Measurements from ENCODE around the gene TNFRSF25. TPM values are rescaled to one million over a fixed set of nuclear protein-coding genes. Genes with fewer than 3 reads are reported as not detected.

TNFRSF25 gene
- total RNA-seq, 1 donor from 2014 or later, result 27.9 TPM

- DNase-seq (ENCODE audit: extremely low spot score, unreplicated experiment), result no peak
- Mint-ChIP-seq H3K27ac (ENCODE audit: unreplicated experiment) (peak overlapping the region; percentile 70), H3K4me1 (ENCODE audit: unreplicated experiment) (peaks cover 65% of the 10 kb centered on the region), H3K36me3 (ENCODE audit: unreplicated experiment) (no peaks in the 10 kb centered on the region), H3K4me3 (ENCODE audit: unreplicated experiment) (no peak overlapping the region), H3K9me3 (ENCODE audit: unreplicated experiment) (no peaks in the 10 kb centered on the region), H3K27me3 (ENCODE audit: unreplicated experiment) (no peaks in the 10 kb centered on the region)
- TF ChIP-seq CTCF (IDR thresholded peaks at IDR 0.05), result no peak
Measured at GRCh38 chr1:6487804-6488484, 22.0 kb upstream of the TNFRSF25 start.

DNA sequence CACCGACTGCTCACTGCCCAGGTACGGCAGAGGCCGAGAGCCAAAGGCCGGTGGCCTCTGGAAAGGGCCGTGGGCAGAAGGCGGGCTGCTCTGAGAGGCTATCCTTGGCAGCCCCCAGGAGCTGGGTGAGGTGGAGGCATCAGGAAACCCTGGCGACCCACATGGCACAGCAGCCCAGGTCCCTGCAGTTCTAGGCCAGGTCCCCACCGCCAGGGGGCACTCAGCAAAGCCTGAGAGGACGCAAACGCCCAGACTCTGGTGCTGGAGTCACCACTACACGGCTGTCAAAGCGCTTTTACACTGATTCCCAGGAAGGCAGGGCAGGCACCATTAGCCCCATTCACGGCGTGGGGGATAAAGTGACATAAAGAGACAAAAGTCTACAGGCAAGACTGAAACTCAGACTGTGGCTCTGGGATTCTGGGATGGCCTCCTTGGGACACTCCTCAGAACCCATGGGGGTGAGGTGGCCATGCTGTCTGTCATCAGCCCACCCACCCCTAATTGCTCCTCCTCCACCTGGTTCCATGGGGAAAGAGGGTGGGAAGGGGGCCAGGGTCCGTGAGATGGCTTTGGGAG lies 20.5 kb upstream of the TNFRSF25 start:
- peak; percentile 93 for TF ChIP-seq CTCF (IDR thresholded peaks at IDR 0.05)
- H3K9me3 Mint-ChIP-seq (ENCODE audit: unreplicated experiment), result no peaks in the 10 kb centered on the region
- peak overlapping the region; percentile 72 for H3K4me3 Mint-ChIP-seq (ENCODE audit: unreplicated experiment)
- peak; percentile 95 for DNase-seq (ENCODE audit: extremely low spot score, unreplicated experiment)
- H3K27me3 Mint-ChIP-seq (ENCODE audit: unreplicated experiment), result no peaks in the 10 kb centered on the region
- H3K36me3 Mint-ChIP-seq (ENCODE audit: unreplicated experiment), result no peaks in the 10 kb centered on the region
- H3K27ac Mint-ChIP-seq (ENCODE audit: unreplicated experiment), result peak overlapping the region; percentile 71
- peaks cover 52% of the 10 kb centered on the region for H3K4me1 Mint-ChIP-seq (ENCODE audit: unreplicated experiment)

DNA sequence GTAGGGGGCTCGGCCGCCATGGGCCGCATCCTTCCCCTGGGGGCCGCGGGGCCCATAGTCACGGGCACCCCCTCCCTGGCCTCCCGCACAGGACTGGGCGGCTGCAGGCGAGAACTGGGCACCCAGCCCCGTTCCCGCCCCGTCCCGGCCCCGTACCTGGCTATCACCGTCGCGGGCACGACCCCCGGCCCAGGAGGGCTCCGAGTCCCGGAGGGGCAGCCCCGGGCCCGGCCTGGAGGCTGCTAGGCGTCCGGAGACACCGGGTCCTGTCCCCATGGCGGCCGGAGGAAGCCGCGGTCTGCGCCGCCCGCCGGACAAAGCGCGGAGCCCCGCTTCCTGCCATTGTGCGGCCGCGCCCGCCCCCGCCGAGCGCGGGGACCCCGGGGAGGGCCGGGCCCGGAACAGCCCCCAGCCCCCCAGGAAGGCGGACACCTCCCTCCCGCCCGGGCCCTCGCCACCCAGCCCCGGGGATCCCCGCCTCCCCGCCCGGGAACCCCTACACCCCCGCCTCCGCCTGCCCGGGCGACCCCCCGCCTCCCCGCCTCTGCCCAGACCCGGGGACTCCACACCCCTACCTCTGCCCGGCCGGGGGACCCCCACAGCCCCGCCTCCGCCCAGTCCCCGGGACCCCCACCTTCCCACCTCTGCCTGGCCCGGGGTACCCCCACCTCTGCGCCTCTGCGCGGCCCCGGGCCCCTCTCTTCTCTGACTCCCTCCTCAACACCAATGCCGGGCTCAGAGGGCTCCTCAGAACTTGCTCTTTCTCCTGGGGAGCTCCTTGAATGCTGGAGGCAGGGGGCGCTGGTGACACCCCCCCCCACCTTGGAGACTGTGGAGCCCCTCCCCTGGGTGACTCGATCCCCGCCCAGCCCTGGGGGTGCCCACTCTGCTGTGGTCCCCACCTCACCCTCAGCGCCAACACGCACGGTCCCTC lies 19.5 kb upstream of the TNFRSF25 start:
- Mint-ChIP-seq H3K27me3 (ENCODE audit: unreplicated experiment) (no peaks in the 10 kb centered on the region), H3K4me1 (ENCODE audit: unreplicated experiment) (peaks cover 46% of the 10 kb centered on the region), H3K36me3 (ENCODE audit: unreplicated experiment) (no peaks in the 10 kb centered on the region), H3K9me3 (ENCODE audit: unreplicated experiment) (no peaks in the 10 kb centered on the region), H3K4me3 (ENCODE audit: unreplicated experiment) (peak overlapping the region; percentile 72), H3K27ac (ENCODE audit: unreplicated experiment) (peak overlapping the region; percentile 71)
- no peak for DNase-seq (ENCODE audit: extremely low spot score, unreplicated experiment)
- TF ChIP-seq CTCF (IDR thresholded peaks at IDR 0.05), result no peak

DNA sequence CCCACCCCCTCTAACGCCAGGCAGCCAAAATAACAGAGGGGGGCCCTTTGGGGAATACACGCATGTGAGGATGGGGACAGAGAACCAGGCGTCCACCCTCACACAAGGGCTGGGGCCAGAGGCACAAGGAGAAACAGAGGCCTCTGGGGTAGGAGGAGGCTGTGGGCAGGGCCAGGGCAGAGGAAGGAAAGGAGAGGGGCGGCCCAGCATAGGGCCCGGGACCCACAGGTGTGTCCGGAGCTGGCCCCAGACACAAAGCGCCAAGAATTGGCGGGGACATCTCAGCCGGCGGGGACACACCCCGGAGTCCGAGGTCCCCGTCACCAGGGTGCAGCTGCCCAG lies 18.8 kb upstream of the TNFRSF25 start:
- H3K27ac Mint-ChIP-seq (ENCODE audit: unreplicated experiment), result peak overlapping the region; percentile 18
- no peak for DNase-seq (ENCODE audit: extremely low spot score, unreplicated experiment)
- no peaks in the 10 kb centered on the region for H3K36me3 Mint-ChIP-seq (ENCODE audit: unreplicated experiment)
- peaks cover 42% of the 10 kb centered on the region for H3K4me1 Mint-ChIP-seq (ENCODE audit: unreplicated experiment)
- H3K9me3 Mint-ChIP-seq (ENCODE audit: unreplicated experiment), result no peaks in the 10 kb centered on the region
- peak overlapping the region; percentile 66 for H3K4me3 Mint-ChIP-seq (ENCODE audit: unreplicated experiment)
- no peak for TF ChIP-seq CTCF (IDR thresholded peaks at IDR 0.05)
- no peaks in the 10 kb centered on the region for H3K27me3 Mint-ChIP-seq (ENCODE audit: unreplicated experiment)

DNA sequence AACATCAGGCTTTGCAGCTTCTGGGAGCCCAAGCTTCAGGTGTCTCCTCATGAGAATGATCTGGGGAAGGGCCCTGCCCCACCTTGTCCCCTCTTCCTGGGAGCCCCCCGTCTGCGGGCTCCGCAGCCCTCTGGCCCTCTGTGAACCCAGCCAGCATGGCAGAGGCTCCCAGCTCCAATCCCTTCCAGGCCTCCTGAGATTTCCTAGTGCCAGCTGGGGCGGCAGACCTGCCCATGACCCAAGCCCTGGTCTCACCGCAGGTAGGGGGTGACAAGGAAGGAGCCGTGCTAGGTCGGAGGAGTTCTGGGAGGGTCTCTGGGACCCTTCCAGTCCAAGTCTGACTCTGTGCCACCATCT lies 17.8 kb upstream of the TNFRSF25 start:
- DNase-seq (ENCODE audit: extremely low spot score, unreplicated experiment), result no peak
- no peaks in the 10 kb centered on the region for H3K27me3 Mint-ChIP-seq (ENCODE audit: unreplicated experiment)
- peaks cover 33% of the 10 kb centered on the region for H3K4me1 Mint-ChIP-seq (ENCODE audit: unreplicated experiment)
- no peaks in the 10 kb centered on the region for H3K36me3 Mint-ChIP-seq (ENCODE audit: unreplicated experiment)
- H3K9me3 Mint-ChIP-seq (ENCODE audit: unreplicated experiment), result no peaks in the 10 kb centered on the region
- no peak for TF ChIP-seq CTCF (IDR thresholded peaks at IDR 0.05)
- peak overlapping the region; percentile 19 for H3K4me3 Mint-ChIP-seq (ENCODE audit: unreplicated experiment)
- H3K27ac Mint-ChIP-seq (ENCODE audit: unreplicated experiment), result no peak overlapping the region
